LNCAP (cell line): ENCODE measurements around the gene LHFPL5.

Experiments used
- CTCF ChIP-seq: fragments of 450-650 bp; IDR thresholded peaks from 2 replicates; pipeline ENCODE4 v1.5.1; 2017; ENCODE audit warnings: mild to moderate bottlenecking

Gene LHFPL5

GRCh38 chr6:35810971-35811698 lies 6.0 kb downstream of the LHFPL5 start:
- TF ChIP-seq CTCF, result no peak

DNA sequence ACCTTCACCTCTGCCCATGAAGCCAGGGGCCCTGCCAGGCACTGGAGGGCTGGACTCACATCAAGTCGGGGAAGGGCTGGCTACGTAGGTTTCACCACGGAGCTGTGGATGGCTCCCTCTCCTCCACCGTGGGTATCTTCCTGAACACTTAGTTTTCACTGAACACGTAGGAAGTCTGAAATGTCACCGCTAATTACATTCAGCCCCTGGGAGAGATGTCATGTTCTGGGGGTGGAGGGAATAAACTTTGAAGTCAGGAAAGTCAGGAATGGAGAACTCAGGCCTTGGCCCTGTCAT lies 6.5 kb downstream of the LHFPL5 start:
- TF ChIP-seq CTCF, result no peak

DNA sequence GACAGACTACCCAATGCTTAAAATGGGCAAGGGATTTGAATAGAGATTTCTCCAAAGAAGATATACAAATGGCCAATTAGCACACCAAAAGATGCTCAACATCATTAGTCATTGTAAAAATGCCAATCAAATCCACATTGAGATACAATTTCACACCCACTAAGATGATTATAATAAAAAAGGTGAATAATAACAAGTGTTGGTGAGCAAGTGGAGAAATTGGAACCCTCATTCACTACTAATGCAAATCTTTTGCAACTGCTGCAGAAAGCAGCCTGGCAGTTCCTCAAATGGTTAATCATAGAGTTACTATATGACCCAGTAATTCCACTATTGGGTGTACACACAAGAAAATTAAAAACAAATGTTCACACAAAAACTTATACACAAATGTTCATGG lies 12.4 kb downstream of the LHFPL5 start:
- TF ChIP-seq CTCF, result no peak

DNA sequence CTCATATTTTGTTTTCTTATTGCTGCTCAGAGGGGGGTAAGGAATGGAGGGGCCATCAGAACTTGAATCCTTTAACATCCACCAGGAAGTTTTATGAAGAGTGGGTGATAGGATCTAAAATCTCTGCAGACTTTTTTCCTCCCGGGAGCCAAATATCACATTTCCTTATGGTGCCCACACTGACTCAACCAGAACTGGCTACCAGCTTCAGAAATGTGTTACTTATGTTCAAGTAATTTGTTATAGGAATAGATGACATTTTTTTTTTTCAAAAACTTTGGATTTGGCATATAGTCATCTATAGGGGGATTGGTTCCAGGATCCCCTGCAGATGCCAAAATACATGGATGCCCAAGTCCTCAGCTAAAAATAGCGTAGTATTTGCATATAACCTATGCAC lies 18.4 kb downstream of the LHFPL5 start:
- TF ChIP-seq CTCF, result no peak

DNA sequence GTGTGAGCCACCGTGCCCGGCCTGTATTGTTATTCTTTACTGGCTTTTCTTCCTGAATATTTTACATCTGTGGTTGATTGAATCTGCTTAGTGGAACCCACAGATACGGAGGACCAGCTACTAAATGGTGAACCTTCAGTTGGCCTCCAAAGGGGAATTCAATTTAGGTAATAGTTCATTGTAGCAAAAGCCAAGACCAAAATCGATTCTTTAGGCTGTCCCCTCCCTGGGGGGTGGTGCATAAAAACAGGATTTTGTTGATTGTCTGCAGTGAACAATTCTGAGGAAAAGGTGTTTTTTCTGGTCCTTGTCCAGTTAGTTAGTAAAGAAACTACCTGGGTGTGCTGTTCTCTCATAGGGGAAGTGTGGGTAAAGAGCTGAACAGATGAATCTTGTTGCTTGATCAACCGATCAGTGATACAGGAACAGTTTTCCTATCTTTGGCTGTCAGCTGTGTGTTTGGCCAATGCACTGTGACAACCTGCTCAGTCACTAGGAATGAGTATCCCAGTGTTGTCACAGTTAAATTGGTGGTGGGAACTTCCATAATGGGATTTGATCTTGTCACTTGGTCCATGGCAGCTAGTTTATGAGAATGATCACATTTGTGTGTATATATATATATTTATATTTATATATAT lies 19.5 kb downstream of the LHFPL5 start:
- TF ChIP-seq CTCF, result no peak

DNA sequence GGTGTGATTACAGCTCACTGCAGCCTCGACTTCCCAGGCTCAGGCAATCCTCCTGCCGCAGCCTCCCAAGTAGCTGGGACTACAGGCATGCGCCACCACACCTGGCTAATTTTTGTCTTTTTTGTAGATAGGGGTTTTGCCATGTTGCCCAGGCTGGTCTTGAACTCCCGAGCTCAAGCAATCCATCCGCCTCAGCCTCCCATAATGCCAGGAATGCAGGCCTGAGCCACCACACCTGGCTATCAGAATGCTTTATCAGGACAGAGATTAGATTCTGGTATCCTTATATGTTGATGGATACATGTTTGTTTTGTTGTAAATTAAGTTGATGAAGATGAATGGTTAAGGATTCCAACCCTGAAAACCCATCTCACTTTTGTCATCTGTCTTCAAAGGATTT lies 24.2 kb downstream of the LHFPL5 start:
- TF ChIP-seq CTCF, result no peak

- no peak for TF ChIP-seq CTCF
These were observed 26.3 kb downstream of the LHFPL5 start for GRCh38 chr6:35831257-35832007.
